ENCODE measurements around the gene SMIM10L1.

- TF ChIP-seq TAF1 (IDR thresholded peaks at IDR 0.05; ENCODE audit: borderline replicate concordance, insufficient read depth, low read length): no peak
- TF ChIP-seq POLR2AphosphoS5 (IDR thresholded peaks at IDR 0.05; ENCODE audit: low read depth, low read length): no peak
- TF ChIP-seq SIN3A (IDR thresholded peaks at IDR 0.05; ENCODE audit: borderline replicate concordance, insufficient read depth, low read length): no peak
- no peak for TF ChIP-seq REST (IDR thresholded peaks at IDR 0.05; ENCODE audit: insufficient read depth in 1 of 2, low read depth in 2 of 2, low read length in 2 of 2)
These were observed 3.0 kb downstream of the SMIM10L1 start for GRCh38 chr12:11174022-11174421.

Data from PFSK-1 (cell line).